PC-9 (cell line): Measurements from ENCODE around the gene B4GALNT1.

Experiments used
- EZH2 ChIP-seq: fragments of 200-600 bp; sonication (generic); IDR thresholded peaks from 2 replicates; pipeline ENCODE4 v1.8.0; 2017; ENCODE audit warnings: antibody characterized with exemption, low read depth
- TF ChIP-seq, protein P1 (sequence below): fragments of 200-600 bp; sonication (generic); conservative IDR thresholded peaks from 2 replicates; pipeline ENCODE4 v1.6.1; 2017; ENCODE audit warnings: mixed run types, antibody characterized with exemption, mild to moderate bottlenecking, moderate library complexity

GRCh38 chr12:57627501-57628279 is 5.3 kb downstream of the B4GALNT1 start:
- no peak for TF ChIP-seq EZH2
- TF ChIP-seq, protein P1, sequence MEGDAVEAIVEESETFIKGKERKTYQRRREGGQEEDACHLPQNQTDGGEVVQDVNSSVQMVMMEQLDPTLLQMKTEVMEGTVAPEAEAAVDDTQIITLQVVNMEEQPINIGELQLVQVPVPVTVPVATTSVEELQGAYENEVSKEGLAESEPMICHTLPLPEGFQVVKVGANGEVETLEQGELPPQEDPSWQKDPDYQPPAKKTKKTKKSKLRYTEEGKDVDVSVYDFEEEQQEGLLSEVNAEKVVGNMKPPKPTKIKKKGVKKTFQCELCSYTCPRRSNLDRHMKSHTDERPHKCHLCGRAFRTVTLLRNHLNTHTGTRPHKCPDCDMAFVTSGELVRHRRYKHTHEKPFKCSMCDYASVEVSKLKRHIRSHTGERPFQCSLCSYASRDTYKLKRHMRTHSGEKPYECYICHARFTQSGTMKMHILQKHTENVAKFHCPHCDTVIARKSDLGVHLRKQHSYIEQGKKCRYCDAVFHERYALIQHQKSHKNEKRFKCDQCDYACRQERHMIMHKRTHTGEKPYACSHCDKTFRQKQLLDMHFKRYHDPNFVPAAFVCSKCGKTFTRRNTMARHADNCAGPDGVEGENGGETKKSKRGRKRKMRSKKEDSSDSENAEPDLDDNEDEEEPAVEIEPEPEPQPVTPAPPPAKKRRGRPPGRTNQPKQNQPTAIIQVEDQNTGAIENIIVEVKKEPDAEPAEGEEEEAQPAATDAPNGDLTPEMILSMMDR, result no peak
